NCI-H69 (cell line): ENCODE results near the gene KIAA0319L.
A peak's percentile ranks its signal among the peaks of the same experiment; 100 is the strongest.
"Not testable (repeated sequence)": the region's sequence is repeated elsewhere in the genome, so short reads cannot be mapped to it uniquely, and the experiment has no call there.

Source experiments
- DNase-seq: peaks from one replicate; lab custom pipeline; 2025; lab: John Stamatoyannopoulos, UW

Gene KIAA0319L

DNA sequence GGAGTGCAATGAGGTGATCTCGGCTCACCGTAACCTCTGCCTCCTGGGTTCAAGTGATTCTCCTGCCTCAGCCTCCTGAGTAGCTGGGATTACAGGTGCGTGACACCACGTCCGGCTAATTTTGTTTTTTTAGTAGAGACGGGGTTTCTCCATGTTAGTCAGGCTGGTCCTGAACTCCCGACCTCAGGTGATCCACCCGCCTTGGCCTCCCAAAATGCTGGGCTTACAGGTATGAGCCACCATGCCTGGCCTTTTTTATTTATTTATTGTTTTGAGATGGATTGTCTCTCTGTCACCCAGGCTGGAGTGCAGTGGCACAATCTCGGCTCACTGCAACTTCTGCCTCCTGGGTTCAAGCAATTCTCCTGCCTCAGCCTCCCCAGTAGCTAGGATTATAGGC, 24.4 kb upstream of the KIAA0319L start:
- DNase-seq = not testable (repeated sequence)

- no peak for DNase-seq
Observed at GRCh38 chr1:35580949-35581388, 23.8 kb upstream of the KIAA0319L start.

DNA sequence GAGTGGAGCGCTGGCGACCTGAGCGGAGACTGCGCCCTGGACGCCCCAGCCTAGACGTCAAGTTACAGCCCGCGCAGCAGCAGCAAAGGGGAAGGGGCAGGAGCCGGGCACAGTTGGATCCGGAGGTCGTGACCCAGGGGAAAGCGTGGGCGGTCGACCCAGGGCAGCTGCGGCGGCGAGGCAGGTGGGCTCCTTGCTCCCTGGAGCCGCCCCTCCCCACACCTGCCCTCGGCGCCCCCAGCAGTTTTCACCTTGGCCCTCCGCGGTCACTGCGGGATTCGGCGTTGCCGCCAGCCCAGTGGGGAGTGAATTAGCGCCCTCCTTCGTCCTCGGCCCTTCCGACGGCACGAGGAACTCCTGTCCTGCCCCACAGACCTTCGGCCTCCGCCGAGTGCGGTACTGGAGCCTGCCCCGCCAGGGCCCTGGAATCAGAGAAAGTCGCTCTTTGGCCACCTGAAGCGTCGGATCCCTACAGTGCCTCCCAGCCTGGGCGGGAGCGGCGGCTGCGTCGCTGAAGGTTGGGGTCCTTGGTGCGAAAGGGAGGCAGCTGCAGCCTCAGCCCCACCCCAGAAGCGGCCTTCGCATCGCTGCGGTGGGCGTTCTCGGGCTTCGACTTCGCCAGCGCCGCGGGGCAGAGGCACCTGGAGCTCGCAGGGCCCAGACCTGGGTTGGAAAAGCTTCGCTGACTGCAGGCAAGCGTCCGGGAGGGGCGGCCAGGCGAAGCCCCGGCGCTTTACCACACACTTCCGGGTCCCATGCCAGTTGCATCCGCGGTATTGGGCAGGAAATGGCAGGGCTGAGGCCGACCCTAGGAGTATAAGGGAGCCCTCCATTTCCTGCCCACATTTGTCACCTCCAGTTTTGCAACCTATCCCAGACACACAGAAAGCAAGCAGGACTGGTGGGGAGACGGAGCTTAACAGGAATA, 20.1 kb upstream of the KIAA0319L start:
- no peak for DNase-seq

DNA sequence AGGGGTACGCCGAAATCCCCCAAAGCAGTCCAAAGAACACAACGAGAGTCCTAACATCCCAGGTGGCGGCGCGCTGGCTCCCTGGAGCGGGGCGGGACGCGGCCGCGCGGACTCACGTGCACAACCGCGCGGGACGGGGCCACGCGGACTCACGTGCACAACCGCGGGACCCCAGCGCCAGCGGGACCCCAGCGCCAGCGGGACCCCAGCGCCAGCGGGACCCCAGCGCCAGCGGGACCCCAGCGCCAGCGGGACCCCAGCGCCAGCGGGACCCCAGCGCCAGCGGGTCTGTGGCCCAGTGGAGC, 19.5 kb upstream of the KIAA0319L start:
- DNase-seq = not testable (repeated sequence)

DNA sequence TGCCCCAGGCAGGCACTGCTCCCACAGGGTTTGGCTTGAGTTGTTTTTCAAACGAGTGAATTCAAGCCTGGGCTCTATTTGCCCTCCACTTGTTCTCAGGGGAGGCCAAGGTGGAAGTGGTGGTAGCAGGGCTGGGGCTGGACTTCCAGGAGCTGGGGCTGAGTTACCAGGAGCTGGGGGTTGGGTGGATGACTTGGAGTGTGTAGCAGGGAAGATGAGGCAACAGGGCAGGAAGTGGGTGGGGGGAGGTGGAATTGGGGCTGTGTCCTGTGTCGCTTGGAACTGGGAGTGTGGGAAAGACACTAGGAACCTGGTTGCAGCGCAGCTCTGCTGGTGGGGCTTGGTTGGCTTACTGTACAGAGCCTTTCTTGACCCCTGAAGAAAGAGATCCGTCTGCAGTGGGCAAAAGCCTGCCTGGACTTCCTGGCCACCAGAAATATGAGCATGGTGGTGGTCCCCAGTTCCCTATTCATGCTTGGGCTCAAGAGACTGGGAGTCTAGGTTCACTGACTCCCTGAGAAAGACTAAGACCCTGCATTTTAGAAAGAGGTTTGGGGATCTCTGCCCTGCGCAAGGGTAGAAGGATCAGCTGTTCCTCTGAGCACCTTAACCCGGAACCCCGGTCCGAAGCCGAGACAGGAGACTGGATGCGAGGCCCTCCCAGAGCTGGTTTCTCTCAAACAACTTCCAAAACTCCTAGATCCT, 19.0 kb upstream of the KIAA0319L start:
- DNase-seq = no peak

DNA sequence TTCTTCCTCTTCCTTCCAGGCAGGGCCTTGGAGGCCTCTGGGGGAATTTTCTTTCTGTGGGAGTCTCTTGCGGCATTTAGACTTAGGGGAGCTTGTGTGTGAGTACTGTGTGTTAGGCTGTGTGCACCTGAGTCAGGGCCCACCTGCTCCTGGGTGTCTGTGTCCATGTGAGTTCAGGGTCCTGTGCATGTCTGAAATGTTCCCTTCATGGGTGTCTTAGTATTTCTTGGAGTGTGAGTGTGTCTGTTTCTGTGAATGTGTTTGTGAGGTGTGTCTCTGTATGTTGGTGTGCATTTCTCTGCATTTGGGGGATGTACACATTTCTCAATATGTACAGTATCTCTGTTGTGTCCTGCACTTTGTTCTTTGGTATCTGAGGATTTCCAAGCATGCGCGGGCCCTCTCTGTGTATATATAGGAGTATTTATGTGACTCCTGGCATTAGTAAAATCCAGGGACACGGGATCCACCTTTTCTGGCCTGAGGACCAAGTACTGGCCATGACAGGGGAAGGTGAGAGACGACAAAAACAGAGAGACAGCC, 18.3 kb upstream of the KIAA0319L start:
- DNase-seq = no peak

DNA sequence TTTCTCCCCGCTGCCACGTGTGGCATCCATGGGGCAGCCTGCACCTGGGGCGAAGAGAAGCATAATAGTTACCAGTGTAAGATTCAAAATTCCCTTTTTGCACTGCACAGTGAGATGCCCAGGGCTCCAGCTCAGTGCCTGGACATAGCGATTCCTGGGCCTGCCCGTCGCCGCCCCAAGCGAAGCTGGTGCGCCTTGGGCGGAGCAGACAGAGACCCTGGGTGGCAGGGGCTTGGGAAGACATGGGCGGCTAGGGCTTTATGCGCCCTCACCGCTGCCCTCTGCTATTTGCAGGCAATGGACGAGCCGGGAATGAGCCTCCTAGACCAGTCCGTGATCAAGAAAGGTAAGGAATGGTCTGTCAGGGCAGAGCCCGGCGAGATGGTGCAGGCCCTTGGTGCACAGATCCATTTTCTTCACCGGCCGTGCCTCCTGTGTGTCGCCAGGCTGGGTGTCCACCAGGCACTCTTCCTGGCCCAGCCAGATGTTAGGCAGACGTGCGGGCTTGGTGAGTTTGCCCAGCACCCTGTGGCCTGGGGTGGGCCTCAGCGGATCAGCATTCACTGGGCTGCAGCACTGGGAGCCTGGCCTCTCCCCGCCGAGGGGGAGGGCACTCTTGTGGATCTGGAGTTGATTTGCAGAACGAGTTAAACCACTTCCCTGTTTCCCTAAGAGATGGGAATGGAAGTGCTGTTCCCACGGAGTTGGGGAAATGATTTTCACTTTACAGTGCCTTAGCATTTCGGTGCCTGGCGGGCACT, 17.6 kb upstream of the KIAA0319L start:
- DNase-seq = no peak

- no peak for DNase-seq
Observed at GRCh38 chr1:35574125-35574654, 17.0 kb upstream of the KIAA0319L start.

DNA sequence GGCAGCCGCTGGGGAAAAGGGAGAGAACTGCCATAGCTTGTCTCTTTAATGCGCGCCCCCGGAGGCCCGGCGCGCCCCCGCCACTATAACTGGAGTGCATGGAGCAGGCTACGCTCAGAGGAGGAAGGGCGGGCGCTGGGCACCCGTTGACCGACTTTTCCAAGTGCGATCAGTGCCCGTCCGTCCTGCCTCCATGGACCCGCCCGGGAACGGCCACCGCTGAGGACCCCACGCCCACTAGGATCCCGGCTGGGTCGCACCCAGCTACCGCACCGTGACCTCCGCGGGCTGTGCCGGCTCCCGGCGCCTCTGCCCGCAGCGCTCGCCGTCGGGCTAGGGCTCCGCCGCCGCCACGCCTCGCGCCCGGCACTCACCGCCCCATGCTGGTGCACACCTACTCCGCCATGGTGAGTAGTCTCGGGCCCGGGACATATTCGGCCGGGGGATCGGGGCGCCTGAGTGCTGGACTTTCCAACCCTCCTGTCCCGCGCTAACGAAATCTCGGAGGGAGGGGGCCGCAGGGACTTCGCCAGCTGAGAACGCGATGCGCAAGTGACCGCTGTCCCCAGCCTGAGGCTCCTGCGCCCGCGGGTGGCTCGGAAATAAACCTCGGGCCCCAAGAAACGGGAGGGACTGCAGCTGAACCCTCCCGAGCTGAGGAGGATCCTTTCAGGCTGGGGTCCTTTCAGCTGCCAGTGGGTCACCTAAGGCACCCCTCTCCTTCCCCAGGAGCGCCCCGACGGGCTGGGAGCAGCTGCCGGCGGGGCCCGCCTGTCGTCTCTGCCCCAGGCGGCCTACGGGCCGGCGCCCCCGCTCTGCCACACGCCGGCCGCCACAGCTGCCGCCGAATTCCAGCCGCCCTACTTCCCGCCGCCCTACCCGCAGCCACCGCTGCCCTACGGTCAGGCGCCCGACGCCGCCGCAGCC, 16.3 kb upstream of the KIAA0319L start, which contains the start of gene TFAP2E:
TSS of gene TFAP2E (plus strand) at position 117 of the 927 bp plus-strand sequence. CDS start at position 381, 264 bp downstream.
- DNase-seq = peak; percentile 67

- no peak for DNase-seq
Observed at GRCh38 chr1:35572296-35572695, 15.1 kb upstream of the KIAA0319L start.

DNA sequence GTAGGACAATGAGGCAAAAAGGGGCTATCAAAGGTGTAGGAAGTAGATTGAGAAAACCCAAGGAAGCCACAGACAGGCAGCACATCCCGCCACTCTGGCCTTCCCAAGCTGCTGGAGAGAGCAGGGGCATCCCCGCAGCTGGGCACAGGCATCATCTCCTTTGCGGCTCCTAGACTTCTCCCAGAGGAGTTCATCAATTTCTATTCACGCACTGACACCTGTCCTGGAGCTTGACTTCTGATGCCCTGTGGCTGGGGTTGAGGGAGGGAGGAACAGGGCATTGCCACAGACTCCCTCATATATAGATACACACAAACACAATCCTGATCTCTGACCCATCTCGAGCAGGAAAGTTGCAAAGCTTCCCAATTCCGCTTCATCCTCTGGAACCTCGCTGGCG, 14.1 kb upstream of the KIAA0319L start:
- DNase-seq = no peak

GRCh38 chr1:35570589-35571137, 13.5 kb upstream of the KIAA0319L start:
- no peak for DNase-seq

DNA sequence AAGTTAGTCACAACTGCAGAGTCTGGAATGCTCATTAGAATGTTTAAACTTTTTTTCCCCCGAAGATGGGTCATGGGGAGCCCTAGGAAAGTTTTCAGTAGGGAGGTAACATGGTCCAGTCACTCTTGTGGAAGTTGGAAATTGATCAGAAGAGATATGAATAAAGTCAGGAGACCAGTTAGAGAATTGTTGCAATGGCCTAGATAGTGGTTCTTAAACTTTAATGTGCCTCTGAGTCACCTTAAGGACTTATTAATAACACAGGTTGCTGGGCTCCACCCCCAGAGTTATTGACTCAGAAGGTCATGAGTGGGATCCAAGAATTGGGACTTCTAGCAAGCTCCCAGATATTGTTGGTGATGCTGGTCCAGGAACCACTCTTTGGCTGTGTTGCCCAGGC, 12.7 kb upstream of the KIAA0319L start:
- no peak for DNase-seq

GRCh38 chr1:35568975-35569395, 11.8 kb upstream of the KIAA0319L start:
- DNase-seq = peak; percentile 62

DNA sequence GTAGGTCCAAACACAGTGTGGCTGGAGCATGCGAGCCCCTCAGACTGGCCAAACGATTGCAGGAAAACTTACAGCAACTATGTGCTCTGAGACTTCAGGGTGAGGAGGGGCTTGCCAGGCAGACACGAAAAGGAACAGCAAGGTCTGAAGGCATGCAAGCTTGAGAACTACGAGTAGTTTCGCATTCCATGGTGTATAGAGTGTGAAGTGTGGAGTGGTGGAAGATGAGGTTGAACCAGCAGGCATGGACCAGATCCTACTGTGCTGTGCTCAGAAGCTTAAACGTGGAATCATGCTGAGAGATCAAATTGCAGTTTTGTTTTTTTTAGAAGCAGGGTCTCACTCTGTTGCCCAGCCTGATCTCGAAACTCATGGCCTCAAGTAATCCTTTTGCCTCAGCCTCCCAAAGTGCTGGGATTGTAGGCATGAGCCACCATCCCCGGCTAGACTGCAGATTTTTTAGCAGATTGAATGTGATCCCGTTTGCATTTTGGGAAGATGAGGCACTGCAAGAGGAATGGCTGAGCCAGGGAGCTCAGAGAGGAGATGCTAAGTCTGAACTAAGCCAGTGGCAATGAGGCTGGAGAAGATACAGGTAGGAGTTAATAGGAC, 10.8 kb upstream of the KIAA0319L start:
- DNase-seq = no peak

DNA sequence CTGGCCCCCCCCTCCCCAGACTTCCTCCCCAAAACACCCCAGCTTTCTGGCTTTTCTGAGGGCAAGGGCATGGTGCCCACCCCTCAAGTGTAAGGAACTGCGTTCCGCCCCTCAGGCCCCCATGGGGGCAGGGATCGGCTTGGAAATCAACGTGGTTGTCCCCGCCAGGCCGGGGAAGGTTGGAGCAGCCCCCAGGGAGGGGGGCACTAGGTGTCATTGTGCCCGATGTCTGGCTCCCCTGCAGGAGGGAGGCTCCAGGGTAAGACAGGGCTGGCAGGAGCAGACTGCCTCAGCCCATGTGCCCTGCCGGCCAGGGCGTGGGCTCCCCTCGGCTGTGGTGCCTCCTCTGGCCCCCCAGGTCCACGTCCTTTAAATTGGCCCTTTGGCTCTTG, 8.5 kb upstream of the KIAA0319L start:
- no peak for DNase-seq

DNA sequence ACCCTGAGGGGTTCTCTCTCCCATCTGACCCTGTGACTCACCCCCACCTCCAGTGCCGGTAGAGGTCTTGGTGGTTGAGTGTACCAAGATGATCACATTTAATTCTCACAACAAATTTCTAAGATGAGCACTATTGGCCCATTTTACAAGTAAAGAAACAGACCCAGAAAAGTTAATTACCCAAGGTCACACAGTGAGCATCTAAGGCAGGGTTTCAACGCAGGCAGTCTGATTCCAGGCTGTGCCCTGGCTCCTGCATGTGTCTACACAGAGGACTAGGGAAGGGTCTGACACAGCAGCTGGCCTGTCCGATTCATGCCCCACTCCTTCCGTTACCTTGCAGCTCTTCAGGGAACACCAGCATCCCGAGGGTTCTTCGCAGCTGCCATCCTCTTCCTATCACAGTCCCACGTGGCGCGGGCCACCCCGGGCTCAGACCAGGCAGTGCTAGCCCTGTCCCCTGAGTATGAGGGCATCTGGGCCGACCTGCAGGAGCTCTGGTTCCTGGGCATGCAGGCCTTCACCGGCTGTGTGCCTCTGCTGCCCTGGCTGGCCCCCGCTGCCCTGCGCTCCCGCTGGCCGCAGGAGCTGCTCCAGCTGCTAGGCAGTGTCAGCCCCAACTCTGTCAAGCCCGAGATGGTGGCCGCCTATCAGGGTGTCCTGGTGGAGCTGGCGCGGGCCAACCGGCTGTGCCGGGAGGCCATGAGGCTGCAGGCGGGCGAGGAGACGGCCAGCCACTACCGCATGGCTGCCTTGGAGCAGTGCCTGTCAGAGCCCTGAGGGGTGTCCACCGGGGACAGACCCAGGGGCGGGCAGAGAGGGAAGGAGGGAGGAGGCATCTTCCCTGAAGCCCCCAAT, 7.9 kb upstream of the KIAA0319L start:
- DNase-seq = no peak

DNA sequence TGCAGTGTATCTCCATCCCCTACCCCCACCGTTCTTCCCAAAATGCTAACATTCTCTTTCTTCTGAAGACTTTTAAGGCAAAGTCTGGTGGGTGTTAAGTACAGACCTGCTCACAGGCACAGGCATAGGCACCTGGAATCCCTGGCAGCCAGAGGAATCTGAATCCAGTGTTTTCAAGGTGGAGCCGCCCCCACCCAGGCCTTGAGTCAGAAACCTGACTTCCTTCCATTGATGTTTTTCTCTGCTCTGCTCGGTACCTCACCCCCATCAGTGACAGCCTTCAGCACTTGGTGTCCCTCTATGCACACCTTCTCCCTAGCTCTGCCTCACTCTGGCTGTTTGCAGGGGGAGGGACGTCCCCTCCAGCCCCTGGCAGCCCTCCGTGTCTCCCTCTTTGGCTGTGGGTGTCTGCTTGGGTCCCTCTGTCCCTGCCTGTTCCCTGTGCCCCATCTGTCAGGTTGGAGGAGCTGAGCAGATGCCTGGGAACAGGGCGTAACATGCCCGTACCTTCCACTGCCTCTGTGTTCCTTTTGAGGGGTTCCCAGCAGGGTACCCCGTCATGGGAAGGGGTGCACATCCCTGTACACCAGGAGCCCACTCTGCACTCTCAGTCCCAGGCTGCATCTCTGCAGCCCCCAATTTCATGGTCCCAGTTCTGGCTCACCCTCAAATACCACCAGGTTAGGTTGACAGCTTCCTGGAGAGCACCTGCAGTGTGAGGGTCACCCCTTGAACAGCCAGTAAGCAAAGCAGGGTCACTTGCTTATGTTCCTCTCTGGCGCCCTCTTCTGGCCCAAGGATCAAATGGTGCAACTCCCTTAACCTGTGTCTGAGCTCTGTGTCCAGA, 7.1 kb upstream of the KIAA0319L start:
- DNase-seq = peak; percentile 74
